ENCODE results near the gene SAA2.
A peak's percentile ranks its signal among the peaks of the same experiment; 100 is the strongest.
"Not testable (repeated sequence)": the region's sequence is repeated elsewhere in the genome, so short reads cannot be mapped to it uniquely, and the experiment has no call there.

Gene SAA2

GRCh38 chr11:18221274-18221876 is 27.1 kb downstream of the SAA2 start:
- DNase-seq, result no peak
- Mint-ChIP-seq H3K4me3 (no peak overlapping the region), H3K4me1 (no peaks in the 10 kb centered on the region), H3K36me3 (ENCODE audit: low read depth) (no peaks in the 10 kb centered on the region), H3K9me3 (peaks cover 9% of the 10 kb centered on the region), H3K27me3 (ENCODE audit: low read depth, poor library complexity) (peaks cover 57% of the 10 kb centered on the region), H3K27ac (no peak overlapping the region)
- TF ChIP-seq CTCF (IDR thresholded peaks at IDR 0.05), result no peak

GRCh38 chr11:18209058-18209457 is 39.4 kb downstream of the SAA2 start:
- no peak for TF ChIP-seq CTCF (IDR thresholded peaks at IDR 0.05)
- no peak for DNase-seq
- H3K36me3 Mint-ChIP-seq (ENCODE audit: low read depth), result no peaks in the 10 kb centered on the region
- H3K4me1 Mint-ChIP-seq, result no peaks in the 10 kb centered on the region
- H3K4me3 Mint-ChIP-seq, result no peak overlapping the region
- peaks cover 36% of the 10 kb centered on the region for H3K27me3 Mint-ChIP-seq (ENCODE audit: low read depth, poor library complexity)
- no peak overlapping the region for H3K27ac Mint-ChIP-seq
- no peaks in the 10 kb centered on the region for H3K9me3 Mint-ChIP-seq

- Mint-ChIP-seq H3K27me3 (ENCODE audit: low read depth, poor library complexity) (peaks cover 43% of the 10 kb centered on the region), H3K4me3 (no peak overlapping the region), H3K27ac (no peak overlapping the region), H3K4me1 (no peaks in the 10 kb centered on the region), H3K36me3 (ENCODE audit: low read depth) (no peaks in the 10 kb centered on the region), H3K9me3 (peaks cover 6% of the 10 kb centered on the region)
- TF ChIP-seq CTCF (IDR thresholded peaks at IDR 0.05), result no peak
- no peak for DNase-seq
These were observed 43.7 kb downstream of the SAA2 start for GRCh38 chr11:18204771-18205170.

GRCh38 chr11:18204220-18204619 is 44.2 kb downstream of the SAA2 start:
- Mint-ChIP-seq H3K4me1 (no peaks in the 10 kb centered on the region), H3K27ac (no peak overlapping the region), H3K27me3 (ENCODE audit: low read depth, poor library complexity) (peaks cover 39% of the 10 kb centered on the region), H3K9me3 (peaks cover 6% of the 10 kb centered on the region), H3K36me3 (ENCODE audit: low read depth) (no peaks in the 10 kb centered on the region), H3K4me3 (no peak overlapping the region)
- no peak for TF ChIP-seq CTCF (IDR thresholded peaks at IDR 0.05)
- DNase-seq, result no peak

GRCh38 chr11:18203723-18204122 is 44.7 kb downstream of the SAA2 start:
- Mint-ChIP-seq H3K4me1 (no peaks in the 10 kb centered on the region), H3K27ac (no peak overlapping the region), H3K9me3 (peaks cover 6% of the 10 kb centered on the region), H3K36me3 (ENCODE audit: low read depth) (no peaks in the 10 kb centered on the region), H3K4me3 (no peak overlapping the region), H3K27me3 (ENCODE audit: low read depth, poor library complexity) (peaks cover 38% of the 10 kb centered on the region)
- DNase-seq, result peak; percentile 21
- TF ChIP-seq CTCF (IDR thresholded peaks at IDR 0.05), result peak; percentile 47

- not testable (repeated sequence) for DNase-seq; H3K4me3 Mint-ChIP-seq; H3K9me3 Mint-ChIP-seq; H3K4me1 Mint-ChIP-seq; H3K36me3 Mint-ChIP-seq (ENCODE audit: low read depth); H3K27ac Mint-ChIP-seq
- peaks cover 39% of the 10 kb centered on the region for H3K27me3 Mint-ChIP-seq (ENCODE audit: low read depth, poor library complexity)
These were observed 50.7 kb downstream of the SAA2 start for GRCh38 chr11:18197738-18198137.
